Hematopoietic multipotent progenitor cell treated with erythropoietin and hydrocortisone succinate and interleukin-3 and kit ligand, for 17 days (in vitro differentiated cells): Measurements from ENCODE around the gene CNTN2.

Source experiments
- DNase-seq: peaks from one replicate; pipeline ENCODE4 v3.0.0-alpha.2; 2015; ENCODE audit warnings: low spot score

CNTN2 gene

DNA sequence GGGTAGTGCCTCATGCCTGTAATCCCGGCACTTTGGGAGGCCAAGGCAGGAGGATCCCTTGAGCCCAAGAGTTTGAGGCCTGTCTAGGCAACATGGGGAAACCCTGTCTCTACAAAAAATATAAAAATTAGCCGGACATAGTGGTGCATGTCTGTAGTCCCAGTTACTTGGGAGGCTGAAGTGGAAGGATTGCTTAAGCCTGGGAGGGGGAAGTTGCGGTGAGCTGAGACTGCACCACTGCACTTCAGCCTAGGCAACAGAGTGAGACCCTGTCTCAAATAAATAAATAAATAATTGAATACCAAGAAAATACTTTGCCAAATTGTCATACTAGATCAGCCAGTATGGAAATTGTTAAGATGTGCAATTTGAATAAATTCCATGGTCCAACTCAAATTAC, 84.6 kb downstream of the CNTN2 start:
- DNase-seq = no peak
